ENCODE results near the gene DNAJB9.

DNAJB9 gene

GRCh38 chr7:108565987-108566386 is 3.7 kb upstream of the DNAJB9 start:
- H3K4me3 ChIP-seq (ENCODE audit: low read depth, low read length): no peak overlapping the region

GRCh38 chr7:108568801-108569380 is 783 bp upstream of the DNAJB9 start:
- peak overlapping the region; percentile 87 for H3K4me3 ChIP-seq (ENCODE audit: low read depth, low read length)

DNA sequence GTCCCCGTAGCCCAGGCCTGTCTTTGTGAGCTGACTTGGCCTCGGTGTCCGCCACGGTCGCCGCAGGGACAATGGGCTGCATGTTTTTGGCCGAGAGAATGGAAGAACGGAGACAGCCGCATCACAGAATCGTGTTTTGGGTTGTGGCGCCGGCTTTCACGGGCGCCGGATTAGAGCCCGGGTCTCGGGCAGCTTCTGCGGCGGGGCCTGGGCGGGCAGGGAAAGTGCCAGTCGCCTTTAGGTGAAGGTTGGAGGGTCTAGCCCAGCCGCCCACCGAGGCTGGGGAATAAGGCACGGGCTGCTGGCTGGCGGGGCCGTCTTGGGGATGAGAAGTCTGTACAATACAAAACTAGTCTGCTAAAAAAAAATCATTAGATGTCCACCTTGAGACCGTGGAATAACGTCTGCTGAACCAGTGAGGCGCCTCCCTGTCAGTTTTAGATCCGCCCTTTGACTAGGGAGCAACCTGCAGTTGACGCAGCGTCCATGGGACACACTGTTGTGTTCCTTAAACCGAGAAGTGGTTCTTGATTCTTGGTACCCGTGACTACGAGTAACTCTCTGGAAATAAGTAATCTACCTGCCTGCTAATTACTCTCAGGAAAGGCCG is 577 bp downstream of the DNAJB9 start:
- peak overlapping the region; percentile 85 for H3K4me3 ChIP-seq (ENCODE audit: low read depth, low read length)

GRCh38 chr7:108572480-108572879 is 2.8 kb downstream of the DNAJB9 start:
- no peak overlapping the region for H3K4me3 ChIP-seq (ENCODE audit: low read depth, low read length)

- no peak overlapping the region for H3K4me3 ChIP-seq (ENCODE audit: low read depth, low read length)
Measured at GRCh38 chr7:108575156-108575555, 5.5 kb downstream of the DNAJB9 start.

DNA sequence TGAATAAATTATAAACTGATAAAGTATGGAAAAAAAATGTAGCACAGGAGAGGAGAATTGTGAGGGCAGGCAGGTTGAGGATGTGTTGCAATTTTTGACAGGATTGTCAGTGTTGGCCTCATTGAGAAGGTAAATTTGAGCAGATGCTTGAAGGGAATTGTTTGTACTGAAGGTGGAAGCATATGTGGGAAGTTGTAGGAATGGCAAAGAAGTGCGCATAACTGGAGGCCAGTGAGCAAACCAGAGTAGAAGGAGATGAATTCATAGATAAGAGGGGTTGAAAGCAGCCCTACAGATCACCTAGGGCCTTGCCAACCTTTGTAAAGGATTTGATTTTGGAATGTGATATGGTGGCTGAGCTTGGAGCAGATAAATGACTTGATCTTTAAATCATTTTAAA is 6.4 kb downstream of the DNAJB9 start:
- H3K4me3 ChIP-seq (ENCODE audit: low read depth, low read length): no peak overlapping the region

GRCh38 chr7:108578937-108579336 is 9.3 kb downstream of the DNAJB9 start:
- no peak overlapping the region for H3K4me3 ChIP-seq (ENCODE audit: low read depth, low read length)

DNA sequence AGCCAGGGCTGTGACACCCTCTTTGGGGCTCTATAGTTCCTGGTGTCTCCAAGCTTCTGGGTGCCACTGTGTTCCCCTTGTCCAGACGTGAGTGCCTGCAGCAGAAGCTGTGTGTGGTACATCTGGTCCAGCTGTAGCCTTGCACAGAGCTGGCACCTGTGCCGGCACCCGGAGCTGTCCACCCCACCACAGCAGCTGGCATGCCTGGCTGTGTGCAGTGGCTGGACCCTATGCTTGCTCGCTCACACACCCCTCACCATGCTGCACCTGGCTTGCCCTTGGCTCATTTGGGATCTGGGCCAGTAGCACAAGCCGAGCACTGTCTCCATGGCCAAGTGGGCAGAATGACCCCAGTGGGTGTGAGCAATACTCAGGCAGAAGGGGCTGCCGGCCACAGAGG is 10.6 kb downstream of the DNAJB9 start:
- H3K4me3 ChIP-seq (ENCODE audit: low read depth, low read length): no peak overlapping the region

DNA sequence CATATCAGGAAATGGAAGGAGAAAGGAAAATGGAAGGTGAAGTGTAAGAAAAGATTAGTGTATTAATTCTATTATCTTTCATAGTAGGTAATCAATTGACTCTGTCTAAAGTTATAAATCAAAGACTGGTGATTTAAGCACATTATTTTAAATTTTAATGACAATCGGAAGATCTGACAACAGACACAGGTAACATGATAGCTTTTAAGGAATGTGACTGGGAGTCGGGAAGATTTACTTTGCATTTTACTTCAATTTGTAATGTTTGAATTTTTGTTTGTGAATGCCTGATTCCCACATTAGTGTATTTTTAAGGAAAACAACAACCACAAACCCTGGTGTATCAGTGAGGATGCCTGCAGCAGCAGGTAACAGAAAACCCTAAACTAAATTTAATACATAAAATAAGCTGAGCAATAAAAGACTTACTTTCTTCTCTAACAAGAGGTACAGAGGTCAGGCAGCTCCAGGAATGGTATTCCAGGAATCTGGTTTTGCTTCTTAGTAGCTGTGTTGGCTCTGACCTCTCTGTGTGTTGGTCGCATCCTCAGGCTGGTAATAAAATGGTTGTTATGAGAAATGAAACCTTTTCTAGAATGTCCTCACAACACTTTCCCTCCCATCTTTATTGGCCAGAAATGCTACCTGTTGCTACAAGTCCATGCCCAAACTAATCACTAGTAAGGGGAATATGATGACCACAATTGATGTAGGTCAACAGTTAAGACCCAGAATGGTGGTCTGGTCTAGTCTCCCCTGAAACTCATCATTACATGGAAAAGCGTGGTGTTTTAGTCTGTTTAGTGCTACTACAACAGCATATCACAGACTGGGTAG is 12.2 kb downstream of the DNAJB9 start:
- H3K4me3 ChIP-seq (ENCODE audit: low read depth, low read length): no peak overlapping the region

GRCh38 chr7:108584211-108584610 is 14.5 kb downstream of the DNAJB9 start:
- H3K4me3 ChIP-seq (ENCODE audit: low read depth, low read length): no peak overlapping the region

DNA sequence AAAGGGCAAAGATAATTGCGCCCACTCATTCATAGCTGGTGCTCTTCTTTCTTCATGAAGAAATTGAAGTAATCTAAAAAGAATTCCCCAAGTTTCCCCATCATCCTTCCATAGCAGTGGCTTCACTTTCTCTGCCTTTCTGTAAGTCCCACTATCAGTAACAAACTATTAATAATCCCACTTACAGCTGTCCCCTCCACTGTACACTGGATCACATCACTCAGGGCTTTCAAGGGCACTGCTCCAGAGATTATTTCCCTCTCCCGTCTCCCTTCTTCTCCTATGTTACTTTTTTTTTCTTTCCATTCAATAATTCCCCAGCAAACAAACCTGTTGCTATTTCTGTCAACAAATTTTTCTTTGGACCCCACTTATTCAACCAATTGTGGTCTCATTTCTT is 16.2 kb downstream of the DNAJB9 start:
- no peak overlapping the region for H3K4me3 ChIP-seq (ENCODE audit: low read depth, low read length)

DNA sequence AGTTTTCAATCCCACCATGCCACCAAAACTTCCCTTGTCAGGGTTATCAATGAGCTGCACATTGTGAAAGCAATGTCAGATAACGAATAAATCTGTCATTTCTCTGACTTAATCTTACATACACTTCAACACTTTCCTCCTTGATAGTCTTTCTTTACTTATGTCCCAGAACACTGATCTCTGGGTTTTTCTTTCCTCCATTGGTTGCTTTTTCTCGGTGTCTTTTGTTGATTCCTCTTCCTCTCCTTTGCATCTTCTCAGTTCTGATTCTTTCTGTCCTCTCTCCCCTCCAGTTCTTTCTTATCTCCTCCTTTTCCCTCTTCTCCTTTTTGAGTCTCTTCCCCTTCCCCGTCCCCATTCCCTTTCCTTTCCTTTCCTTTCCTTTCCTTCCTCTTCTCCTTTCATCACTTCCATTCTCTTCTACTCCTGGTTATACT is 16.6 kb downstream of the DNAJB9 start:
- no peak overlapping the region for H3K4me3 ChIP-seq (ENCODE audit: low read depth, low read length)

- H3K4me3 ChIP-seq (ENCODE audit: low read depth, low read length): no peak overlapping the region
Measured at GRCh38 chr7:108589199-108589598, 19.5 kb downstream of the DNAJB9 start.

GRCh38 chr7:108589874-108590273 is 20.2 kb downstream of the DNAJB9 start:
- H3K4me3 ChIP-seq (ENCODE audit: low read depth, low read length): no peak overlapping the region

DNA sequence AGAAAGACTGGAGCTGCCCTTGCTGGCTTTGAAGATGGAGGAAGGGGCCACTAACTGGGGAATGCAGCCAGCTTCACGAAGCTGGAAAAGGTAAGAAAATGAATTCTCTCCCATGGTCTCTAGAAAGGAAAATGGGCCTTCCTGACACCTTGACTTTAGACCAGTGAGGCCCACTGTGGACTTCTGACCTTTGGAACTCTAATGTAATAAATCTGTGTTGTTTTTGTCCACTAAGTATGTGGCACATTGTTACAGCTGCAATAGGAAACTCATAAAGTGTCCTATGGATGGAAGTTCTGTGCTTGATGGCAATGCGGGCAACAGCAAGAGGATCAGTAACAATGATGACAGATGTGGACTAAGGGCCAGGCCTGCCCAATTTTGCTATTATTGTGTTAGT is 20.9 kb downstream of the DNAJB9 start:
- H3K4me3 ChIP-seq (ENCODE audit: low read depth, low read length): no peak overlapping the region

DNA sequence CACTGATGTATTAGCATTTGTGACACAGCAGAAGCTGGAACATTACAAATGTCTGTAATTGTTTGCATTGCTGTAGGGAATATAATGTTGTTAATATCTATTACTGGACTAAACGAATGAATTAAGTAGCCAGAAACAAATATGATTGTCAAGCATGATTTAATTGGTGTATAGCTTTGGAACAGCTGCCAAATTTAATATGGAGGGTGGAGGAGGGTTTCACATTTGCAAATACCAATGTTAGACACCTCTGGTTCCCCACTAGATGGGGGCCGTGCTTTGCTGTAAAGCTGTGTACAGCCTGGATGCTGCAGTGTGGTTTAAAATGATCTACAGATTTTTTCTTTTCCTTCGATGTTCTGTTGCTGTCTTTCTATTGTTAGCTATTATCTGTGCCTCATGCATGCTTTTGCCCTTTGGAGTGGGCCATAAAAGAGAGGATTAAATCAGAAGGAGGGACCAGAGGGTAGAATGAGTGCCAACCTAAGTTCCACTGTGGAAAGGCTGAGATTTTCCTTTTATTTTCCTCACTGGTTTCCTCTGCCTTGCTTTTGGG is 23.1 kb downstream of the DNAJB9 start:
- H3K4me3 ChIP-seq (ENCODE audit: low read depth, low read length): no peak overlapping the region

DNA sequence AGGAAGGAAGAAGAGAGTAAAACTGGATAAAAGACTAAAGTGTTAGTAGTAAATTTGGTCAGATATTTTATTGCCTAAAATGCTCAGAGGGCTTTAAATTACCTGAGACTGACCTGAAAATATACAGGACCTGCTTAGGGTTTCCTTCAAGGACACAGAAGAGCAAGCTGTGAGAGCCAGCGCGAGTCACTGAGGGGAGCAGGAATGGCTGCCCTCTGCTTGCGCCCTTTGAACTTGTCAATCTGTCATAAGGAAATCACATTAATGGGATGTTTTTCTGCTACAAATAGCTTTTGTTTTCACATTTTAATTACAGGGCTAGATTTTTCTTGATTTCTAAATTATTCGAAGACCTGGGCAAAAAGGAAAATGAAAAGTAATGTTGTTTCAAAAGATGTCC is 26.9 kb downstream of the DNAJB9 start:
- no peak overlapping the region for H3K4me3 ChIP-seq (ENCODE audit: low read depth, low read length)

DNA sequence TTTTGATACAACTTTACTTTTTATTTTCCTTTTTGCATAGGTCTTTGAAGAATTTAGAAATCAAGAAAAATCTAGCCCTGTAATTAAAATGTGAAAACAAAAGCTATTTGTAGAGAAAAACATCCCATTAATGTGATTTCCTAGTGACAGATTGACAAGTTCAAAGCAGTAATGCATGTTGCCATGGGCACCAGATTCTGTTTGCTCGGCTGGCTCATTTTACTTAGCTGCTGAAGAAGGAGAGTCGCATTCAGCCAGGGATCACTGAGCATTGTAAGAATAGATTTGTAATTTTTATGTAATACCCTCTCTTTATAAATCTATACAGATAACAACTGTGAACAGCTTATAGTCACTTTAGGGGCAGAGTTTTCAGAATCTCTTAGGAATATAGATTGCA is 28.5 kb downstream of the DNAJB9 start:
- no peak overlapping the region for H3K4me3 ChIP-seq (ENCODE audit: low read depth, low read length)

DNA sequence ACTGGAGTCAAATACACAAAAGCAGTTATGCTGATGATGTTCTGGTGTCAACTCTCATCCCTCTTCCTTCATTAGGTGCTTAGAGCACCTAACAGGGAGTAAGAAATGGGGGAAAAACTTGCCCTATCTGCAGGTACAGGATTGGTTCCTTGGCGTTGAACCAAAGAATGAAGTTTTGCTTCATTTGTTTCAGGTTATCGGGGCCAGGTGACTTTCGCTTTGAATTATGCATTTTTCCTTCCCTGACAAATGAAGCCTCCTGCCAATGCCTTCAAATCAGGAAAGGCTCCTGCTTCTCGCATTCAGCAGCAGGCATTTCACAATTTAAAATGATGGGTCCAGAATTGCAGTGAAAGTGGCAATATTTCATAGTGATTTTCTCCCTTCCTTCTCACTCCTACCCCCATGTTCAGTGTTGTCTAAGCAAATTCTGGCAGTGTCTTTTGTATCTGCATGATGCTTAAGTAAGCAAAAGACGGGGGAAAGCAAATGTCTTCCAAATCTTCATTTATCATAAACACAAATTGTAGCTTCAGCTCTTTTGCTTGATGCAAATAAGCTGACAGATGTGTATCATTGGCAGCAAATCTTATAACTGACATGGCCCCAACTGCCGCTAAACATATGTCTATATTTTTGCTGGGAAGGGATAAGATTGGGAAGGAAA is 29.4 kb downstream of the DNAJB9 start:
- no peak overlapping the region for H3K4me3 ChIP-seq (ENCODE audit: low read depth, low read length)

DNA sequence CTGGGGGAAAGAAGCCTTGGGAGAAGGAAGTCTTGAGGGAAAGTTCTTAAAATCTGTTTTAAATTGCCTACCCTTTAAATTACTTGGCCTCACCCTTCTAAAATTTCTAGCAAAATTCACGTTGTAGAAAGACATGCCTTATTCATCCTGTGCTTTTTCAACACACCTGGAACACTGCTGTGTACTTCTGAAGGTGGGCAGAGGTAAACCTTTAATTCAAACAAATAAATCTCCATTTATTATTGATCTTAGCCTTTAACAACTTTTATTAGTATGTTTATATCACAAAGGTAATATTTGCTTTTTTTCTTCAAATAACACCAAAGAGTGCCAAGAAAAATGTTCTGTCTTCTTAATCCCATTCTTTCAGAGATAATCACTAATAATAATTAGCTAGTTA is 30.7 kb downstream of the DNAJB9 start:
- no peak overlapping the region for H3K4me3 ChIP-seq (ENCODE audit: low read depth, low read length)

DNA sequence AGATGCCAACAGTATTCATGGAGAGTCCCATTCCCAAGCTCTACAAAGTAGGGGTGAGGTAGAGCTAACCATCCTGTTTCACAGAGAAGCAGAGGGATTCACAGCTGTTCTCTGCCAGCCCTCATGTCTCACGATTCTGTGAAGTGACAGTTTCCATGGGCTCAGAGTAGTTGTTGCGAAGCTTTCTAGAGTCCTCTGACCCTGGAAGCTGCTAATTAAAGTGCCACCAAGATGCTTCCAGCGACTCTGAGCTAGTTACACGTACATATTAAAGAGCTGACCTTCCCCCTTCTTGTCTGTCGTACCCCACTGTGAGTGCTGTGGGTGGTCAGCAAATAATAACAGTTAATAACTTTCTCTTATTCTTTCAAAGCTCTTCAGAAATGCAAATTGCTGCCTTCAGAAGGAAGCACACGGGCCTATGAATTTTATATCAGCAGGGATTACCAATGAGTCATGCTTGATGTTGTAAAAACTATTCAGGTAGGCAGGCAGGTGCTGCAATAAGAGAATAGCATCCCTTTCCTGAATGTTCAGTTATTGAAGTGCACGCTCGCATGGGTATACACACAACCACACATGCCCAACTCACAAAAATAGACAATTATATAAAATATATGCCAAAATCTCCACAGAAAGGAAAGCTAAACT is 34.1 kb downstream of the DNAJB9 start:
- no peak overlapping the region for H3K4me3 ChIP-seq (ENCODE audit: low read depth, low read length)

Measured in iPS-11a (cell line).